ENCODE data around the gene CSH1.

CSH1 gene

DNA sequence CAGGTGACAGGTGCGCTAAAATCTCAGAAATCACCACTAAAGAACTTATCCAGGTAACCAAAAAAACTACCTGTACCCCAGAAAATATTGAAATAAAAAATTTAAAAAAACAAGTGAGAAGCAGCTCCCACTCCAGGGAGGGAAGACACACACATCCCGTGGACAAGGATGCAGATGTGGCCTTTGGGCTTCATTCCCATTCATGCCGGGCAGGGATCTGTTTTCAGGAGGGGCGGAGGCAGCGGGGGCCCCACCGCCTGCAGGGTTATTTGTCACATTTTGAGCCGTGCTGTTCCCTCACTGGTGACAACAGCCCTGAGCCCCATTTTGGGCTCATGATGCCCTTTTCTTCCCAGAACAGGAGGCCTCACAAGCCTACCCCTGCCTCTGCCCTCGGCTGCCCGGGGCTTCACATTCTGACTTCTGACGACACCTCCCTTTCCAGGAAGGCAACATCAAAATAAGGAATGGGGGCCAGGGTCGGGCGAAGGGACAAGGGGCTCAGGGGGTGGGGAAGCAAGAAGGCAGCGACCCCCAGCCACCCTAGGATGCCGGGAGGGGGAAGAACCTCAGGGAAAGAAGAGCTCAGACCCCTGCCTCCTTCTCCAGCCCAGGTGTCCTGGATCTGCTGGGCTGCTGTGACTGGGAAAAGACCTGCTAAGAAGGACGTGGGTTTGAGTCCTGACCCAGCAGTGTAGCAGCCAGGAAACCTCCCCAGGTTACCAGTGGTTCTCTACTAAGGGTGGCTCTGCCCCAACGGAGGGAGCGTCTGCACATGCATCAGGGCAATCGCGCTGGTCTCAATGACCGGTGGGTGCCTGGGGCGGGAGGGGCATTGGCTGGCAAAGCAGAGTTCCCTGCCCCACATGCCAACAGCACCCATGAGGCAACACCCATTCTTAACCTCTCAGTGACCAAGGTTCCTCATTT lies 38.1 kb upstream of the CSH1 start:
- TF ChIP-seq, protein P1, sequence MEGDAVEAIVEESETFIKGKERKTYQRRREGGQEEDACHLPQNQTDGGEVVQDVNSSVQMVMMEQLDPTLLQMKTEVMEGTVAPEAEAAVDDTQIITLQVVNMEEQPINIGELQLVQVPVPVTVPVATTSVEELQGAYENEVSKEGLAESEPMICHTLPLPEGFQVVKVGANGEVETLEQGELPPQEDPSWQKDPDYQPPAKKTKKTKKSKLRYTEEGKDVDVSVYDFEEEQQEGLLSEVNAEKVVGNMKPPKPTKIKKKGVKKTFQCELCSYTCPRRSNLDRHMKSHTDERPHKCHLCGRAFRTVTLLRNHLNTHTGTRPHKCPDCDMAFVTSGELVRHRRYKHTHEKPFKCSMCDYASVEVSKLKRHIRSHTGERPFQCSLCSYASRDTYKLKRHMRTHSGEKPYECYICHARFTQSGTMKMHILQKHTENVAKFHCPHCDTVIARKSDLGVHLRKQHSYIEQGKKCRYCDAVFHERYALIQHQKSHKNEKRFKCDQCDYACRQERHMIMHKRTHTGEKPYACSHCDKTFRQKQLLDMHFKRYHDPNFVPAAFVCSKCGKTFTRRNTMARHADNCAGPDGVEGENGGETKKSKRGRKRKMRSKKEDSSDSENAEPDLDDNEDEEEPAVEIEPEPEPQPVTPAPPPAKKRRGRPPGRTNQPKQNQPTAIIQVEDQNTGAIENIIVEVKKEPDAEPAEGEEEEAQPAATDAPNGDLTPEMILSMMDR (conservative IDR thresholded peaks at IDR 0.05; ENCODE audit: control insufficient read depth, insufficient read depth, low read depth, low read length), result no peak
- no peak for DNase-seq (ENCODE audit: low read depth)
- no peak overlapping the region for H3K4me3 ChIP-seq (ENCODE audit: control insufficient read depth, low read depth, low read length)

DNA sequence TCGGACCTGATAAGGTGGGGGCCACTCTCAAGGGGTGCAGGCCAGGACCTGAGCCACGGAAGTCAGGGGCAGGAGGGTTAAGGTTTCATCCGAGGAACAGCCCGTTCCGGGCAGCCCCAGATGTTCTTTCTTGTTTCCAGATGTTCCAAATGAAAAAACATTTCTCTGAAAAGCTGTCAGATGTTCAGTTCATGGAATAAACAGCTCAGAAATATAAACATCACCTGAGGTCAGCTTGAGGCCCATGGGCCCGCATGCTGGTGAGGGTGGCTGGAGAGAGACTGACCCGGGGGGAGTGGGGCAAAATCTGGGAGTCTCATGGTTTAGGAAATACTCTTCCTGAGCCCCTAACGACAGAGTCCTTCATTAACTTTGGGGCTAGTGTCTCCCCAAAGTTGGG lies 37.2 kb upstream of the CSH1 start:
- no peak overlapping the region for H3K4me3 ChIP-seq (ENCODE audit: control insufficient read depth, low read depth, low read length)
- no peak for DNase-seq (ENCODE audit: low read depth)
- TF ChIP-seq, protein P1 (conservative IDR thresholded peaks at IDR 0.05; ENCODE audit: control insufficient read depth, insufficient read depth, low read depth, low read length), result no peak

DNA sequence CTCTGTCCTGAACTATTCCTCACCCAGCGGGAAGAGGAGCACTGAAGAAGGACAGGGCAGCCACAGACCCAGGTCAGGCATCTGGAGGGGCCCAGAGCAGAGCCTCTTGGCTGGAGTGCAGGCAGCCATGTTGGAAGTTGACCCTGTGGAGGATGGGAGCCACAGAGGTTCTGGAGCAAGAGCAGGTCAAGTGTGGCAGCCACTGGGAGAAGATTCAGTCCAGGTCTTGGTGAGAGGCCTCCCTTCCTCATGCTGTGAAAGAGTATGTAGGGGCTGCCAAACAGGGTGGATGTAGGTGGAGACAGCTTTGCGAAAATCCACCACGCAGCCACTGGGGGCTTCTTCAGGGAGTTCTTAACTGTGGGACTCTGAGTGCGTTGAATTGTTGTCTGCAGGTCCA lies 36.3 kb upstream of the CSH1 start:
- TF ChIP-seq, protein P1 (conservative IDR thresholded peaks at IDR 0.05; ENCODE audit: control insufficient read depth, insufficient read depth, low read depth, low read length), result no peak
- DNase-seq (ENCODE audit: low read depth), result no peak

DNA sequence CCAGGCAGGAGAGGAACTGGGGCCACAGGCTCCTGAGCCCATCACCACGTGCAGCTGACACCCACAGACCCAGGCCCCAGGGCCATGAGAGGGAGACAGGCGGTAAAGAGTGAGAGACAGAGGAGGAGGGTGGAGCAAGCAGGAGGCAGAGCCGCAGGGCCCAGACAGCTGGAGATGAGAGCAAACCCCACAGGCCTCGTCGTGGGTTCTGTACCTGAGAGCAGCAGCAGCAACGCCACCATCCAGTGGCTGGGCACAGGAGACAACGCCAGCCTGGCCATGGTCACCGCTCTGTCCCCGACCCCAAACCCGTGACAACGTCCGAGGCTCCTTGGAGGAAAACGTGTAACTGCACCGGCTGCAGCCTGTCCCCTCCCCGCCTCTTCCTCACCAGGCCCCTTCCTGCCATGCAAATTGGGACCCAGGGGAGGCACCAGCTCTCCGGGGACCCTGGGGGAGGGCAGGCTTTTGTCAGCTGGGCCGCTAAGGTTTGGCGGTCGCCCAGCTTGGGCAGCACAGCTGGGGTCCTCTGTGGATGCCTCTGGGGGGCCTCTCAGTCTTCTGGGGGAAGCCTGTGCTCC lies 35.7 kb upstream of the CSH1 start, which contains the start of gene CD79B:
CD79B (minus strand) TSS at position 351 of the 581 bp plus-strand sequence; CDS start at position 281, 70 bp downstream.
- TF ChIP-seq, protein P1 (conservative IDR thresholded peaks at IDR 0.05; ENCODE audit: control insufficient read depth, insufficient read depth, low read depth, low read length), result no peak
- no peak within 1 kb of the TSS for H3K4me3 ChIP-seq (ENCODE audit: control insufficient read depth, low read depth, low read length)
- DNase-seq (ENCODE audit: low read depth), result no peak

More for the DNA sequence above, 36.3 kb upstream of the CSH1 start:
- no peak overlapping the region for H3K4me3 ChIP-seq (ENCODE audit: control insufficient read depth, low read depth, low read length)

DNA sequence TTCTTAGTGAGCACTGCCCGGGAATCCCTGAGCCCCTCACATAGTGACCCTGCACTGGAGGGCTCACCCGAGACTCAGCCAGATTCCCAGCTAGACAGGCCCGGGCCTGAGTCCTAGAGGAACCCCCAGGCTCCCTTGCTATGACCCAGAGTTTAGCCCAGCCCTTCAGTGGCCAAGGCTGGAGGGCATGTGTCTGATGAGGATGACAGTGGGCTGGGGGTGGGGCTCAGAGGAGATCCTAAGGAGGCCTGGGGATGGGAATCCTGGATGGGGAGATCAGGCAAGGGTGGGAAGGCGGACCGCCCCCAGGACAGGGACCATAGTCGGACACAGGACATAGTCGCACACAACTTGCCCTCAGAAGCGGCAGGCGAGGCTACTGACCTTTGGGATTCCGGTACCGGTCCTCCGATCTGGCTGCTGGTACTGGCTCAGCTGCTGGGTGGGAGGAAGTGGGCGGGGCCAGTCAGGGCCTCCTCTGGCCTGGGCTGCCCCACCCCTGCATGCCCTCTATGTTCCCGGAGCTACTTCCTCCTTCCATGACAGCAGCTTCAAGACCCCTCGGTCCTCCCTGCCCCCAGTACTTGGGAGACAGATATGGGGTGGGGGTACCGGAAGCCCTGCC lies 34.7 kb upstream of the CSH1 start:
- TF ChIP-seq, protein P1 (conservative IDR thresholded peaks at IDR 0.05; ENCODE audit: control insufficient read depth, insufficient read depth, low read depth, low read length), result no peak
- H3K4me3 ChIP-seq (ENCODE audit: control insufficient read depth, low read depth, low read length), result no peak overlapping the region
- DNase-seq (ENCODE audit: low read depth), result no peak

DNA sequence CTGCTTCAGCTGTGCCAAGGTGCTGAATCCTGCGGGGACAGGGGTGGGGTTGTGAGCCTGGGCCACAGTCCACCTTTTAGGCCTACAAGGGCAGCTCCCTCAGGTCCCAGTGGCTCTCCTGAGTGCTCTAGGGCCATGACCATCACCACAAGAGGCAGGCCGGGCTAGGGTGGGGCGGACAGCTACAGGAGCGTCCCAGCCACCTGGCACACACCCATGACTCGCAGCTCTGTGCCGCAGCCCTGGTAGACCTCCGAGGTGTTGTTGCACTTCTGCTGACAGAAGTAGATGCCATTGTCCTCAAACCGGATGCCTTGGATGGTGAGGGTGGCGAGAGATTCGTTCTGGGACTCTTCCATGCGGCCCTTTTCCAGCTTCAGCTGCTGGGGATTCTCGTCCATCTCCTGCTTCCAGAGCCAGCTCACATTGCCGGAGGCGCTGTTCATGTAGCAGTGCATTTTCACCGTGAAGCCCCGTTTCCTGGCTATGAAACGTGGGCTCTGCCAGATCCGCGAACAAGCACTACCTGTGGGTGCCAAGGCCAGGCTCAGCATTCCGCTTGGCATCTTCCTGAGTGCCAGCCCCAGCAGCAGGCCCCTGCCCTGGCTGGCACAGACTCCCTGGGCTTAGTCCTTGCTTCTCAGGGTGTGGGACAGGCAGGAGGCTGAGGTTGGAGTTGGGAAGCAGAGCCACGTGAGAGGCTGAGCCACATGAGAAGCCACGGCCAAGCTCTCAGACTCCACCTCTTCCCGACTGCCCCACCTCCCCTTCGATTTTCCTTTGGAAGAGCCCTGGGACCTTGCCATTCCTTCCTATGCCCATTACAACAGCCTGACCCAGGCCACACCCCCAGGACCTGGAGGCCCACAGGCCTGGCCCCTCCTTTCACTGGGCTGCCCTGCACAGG lies 33.7 kb upstream of the CSH1 start:
- TF ChIP-seq, protein P1 (conservative IDR thresholded peaks at IDR 0.05; ENCODE audit: control insufficient read depth, insufficient read depth, low read depth, low read length), result no peak
- no peak for DNase-seq (ENCODE audit: low read depth)
- H3K4me3 ChIP-seq (ENCODE audit: control insufficient read depth, low read depth, low read length), result no peak overlapping the region
